WTC11 (cell line): ENCODE measurements around the gene SAPCD2.

Experiments
- CTCF ChIP-seq: fragments of 200-600 bp; IDR thresholded peaks from 2 replicates; pipeline ENCODE4 v1.8.0; 2022; ENCODE audit warnings: antibody characterized with exemption
- ELF4 ChIP-seq: sonication (generic); formaldehyde crosslinking; IDR thresholded peaks from 2 replicates; pipeline ENCODE4 v1.8.1; 2022; ENCODE audit warnings: low read depth, mild to moderate bottlenecking, moderate library complexity, missing genetic modification reagents
- NR3C1 ChIP-seq: sonication (generic); formaldehyde crosslinking; conservative IDR thresholded peaks from 2 replicates; pipeline ENCODE4 v1.8.1; 2023; ENCODE audit warnings: low read depth, mild to moderate bottlenecking, missing genetic modification reagents
- RELA ChIP-seq: sonication (generic); formaldehyde crosslinking; IDR thresholded peaks from 2 replicates; pipeline ENCODE4 v1.8.1; 2022; ENCODE audit warnings: missing genetic modification reagents, mild to moderate bottlenecking, borderline replicate concordance
- TCF7 ChIP-seq: sonication (generic); formaldehyde crosslinking; IDR thresholded peaks from 2 replicates; pipeline ENCODE4 v1.8.0; 2022; ENCODE audit warnings: mild to moderate bottlenecking, low read depth, missing genetic modification reagents, moderate library complexity
- TEAD4 ChIP-seq: sonication (generic); formaldehyde crosslinking; IDR thresholded peaks from 2 replicates; pipeline ENCODE4 v1.8.0; 2022; ENCODE audit warnings: mild to moderate bottlenecking, missing genetic modification reagents
- TP53 ChIP-seq: sonication (generic); formaldehyde crosslinking; IDR thresholded peaks from 2 replicates; pipeline ENCODE4 v1.8.1; 2023; ENCODE audit warnings: mild to moderate bottlenecking, missing genetic modification reagents
- ZBTB21 ChIP-seq: sonication (generic); formaldehyde crosslinking; IDR thresholded peaks from 2 replicates; pipeline ENCODE4 v1.8.1; 2023; ENCODE audit warnings: mild to moderate bottlenecking, missing genetic modification reagents, borderline replicate concordance
- ZNF138 ChIP-seq: sonication (generic); formaldehyde crosslinking; conservative IDR thresholded peaks from 2 replicates; pipeline ENCODE4 v1.8.1; 2022; ENCODE audit warnings: mild to moderate bottlenecking, moderate library complexity, missing genetic modification reagents
- TF ChIP-seq, protein P1 (sequence below): sonication (generic); formaldehyde crosslinking; IDR thresholded peaks from 2 replicates; pipeline ENCODE4 v1.8.0; 2022; ENCODE audit warnings: mild to moderate bottlenecking, missing genetic modification reagents
- TF ChIP-seq, protein P2 (sequence below): sonication (generic); formaldehyde crosslinking; IDR thresholded peaks from 2 replicates; pipeline ENCODE4 v1.8.1; 2023; ENCODE audit warnings: mild to moderate bottlenecking, missing genetic modification reagents

DNA sequence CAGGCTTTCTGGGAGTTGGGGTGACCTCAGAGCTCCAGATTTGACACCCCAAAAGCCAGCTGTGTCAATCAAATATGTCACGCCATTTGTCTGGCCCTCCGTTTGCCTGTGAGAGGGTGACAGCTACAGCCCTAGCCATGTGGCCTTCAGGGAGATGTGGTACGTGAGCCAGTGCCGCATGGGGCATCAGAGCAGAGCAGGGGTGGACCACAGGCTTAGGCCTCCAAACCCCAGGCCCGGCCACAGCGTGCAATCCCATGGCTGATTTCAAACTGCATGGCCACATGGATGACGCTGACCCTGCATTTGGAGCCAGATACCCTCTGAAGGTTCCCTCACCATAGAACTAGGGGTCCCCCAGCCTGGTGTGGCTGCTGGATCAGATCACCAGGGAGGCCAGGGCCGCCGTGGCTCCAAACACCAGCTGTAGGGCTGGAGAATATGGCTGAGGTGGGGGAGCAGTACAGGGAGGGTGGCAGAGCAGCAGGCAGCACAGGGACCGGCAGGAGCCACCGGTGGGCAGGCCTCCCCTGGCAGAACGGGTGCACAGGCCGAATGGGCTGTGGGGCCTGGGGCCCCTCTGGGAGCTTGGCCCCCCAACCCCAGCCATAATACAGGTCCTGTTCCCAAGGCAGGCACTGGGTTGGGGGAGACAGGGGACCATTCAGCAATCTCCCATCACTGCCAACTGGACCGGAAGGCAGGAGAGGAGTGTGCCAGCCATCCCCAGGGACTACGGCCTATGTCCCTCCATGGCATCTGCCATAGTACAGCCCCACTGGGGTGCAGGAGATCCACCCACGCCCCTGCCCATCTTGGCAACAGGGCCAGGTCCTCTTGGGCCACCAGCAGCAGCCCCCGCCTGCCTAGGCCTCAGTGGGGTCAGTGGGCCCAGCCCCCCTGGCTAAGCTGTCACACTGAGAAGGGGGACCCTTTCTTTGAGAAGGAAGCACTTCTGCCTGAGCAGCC, 1.5 kb downstream of the SAPCD2 start:
- TF ChIP-seq ZNF138 (no peak), TP53 (CRISPR knock-in tag) (no peak), TEAD4 (no peak), TCF7 (no peak), RELA (CRISPR knock-in tag) (no peak), ELF4 (CRISPR knock-in tag) (no peak), CTCF (no peak), ZBTB21 (CRISPR knock-in tag) (no peak), NR3C1 (CRISPR knock-in tag) (no peak)
- TF ChIP-seq, protein P1, sequence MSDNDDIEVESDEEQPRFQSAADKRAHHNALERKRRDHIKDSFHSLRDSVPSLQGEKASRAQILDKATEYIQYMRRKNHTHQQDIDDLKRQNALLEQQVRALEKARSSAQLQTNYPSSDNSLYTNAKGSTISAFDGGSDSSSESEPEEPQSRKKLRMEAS, result no peak
- TF ChIP-seq, protein P2, sequence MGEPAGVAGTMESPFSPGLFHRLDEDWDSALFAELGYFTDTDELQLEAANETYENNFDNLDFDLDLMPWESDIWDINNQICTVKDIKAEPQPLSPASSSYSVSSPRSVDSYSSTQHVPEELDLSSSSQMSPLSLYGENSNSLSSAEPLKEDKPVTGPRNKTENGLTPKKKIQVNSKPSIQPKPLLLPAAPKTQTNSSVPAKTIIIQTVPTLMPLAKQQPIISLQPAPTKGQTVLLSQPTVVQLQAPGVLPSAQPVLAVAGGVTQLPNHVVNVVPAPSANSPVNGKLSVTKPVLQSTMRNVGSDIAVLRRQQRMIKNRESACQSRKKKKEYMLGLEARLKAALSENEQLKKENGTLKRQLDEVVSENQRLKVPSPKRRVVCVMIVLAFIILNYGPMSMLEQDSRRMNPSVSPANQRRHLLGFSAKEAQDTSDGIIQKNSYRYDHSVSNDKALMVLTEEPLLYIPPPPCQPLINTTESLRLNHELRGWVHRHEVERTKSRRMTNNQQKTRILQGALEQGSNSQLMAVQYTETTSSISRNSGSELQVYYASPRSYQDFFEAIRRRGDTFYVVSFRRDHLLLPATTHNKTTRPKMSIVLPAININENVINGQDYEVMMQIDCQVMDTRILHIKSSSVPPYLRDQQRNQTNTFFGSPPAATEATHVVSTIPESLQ (CRISPR knock-in tag), result no peak
